GM12878 (cell line): ENCODE data around the gene ADGRL3. TPM values are rescaled to one million over a fixed set of nuclear protein-coding genes. Genes with fewer than 3 reads are reported as not detected.

Experiments used
- ATAC-seq: fragments of 200-7000 bp; cut with Tn5 transposase; 3 replicates; pipeline ENCODE4 v1.9.1; 2020; ENCODE audit warnings: mild to moderate bottlenecking, moderate library complexity
- BruUV-seq: library from RNA; stranded (reverse); fragments of 400-500 nt; replicated peaks from 2 replicates; lab custom pipeline; 2021; lab: Mats Ljungman, UMichigan
- CTCF ChIA-PET: fragments of 300-600 bp; sonication (Branson Sonifier 250); formaldehyde crosslinking; extraction: SDS; loops from one replicate; lab custom pipeline; 2021; ENCODE audit warnings: inconsistent platforms; lab: Yijun Ruan, JAX
- POLR2A ChIA-PET: fragments of 350-600 bp; formaldehyde crosslinking; extraction: SDS; loops from one replicate; lab custom pipeline; 2021; ENCODE audit warnings: inconsistent platforms; lab: Charles Lee
- RAD21 ChIA-PET: fragments of 300-600 bp; sonication (Branson Sonifier 250); formaldehyde crosslinking; loops from one replicate; lab custom pipeline; 2023; ENCODE audit warnings: antibody characterized with exemption; ENCODE audit not compliant: unreplicated experiment; lab: Charles Lee
- SMC1A ChIA-PET: fragments of 300-600 bp; sonication (Branson Sonifier 250); formaldehyde crosslinking; loops from one replicate; lab custom pipeline; 2023; ENCODE audit not compliant: unreplicated experiment, uncharacterized antibody; lab: Charles Lee
- DNase-seq: peaks from one replicate; pipeline ENCODE4 v3.0.0-alpha.2; 2011; ENCODE audit warnings: low read depth, low spot score
- FAIRE-seq: peaks from 3 replicates; lab custom pipeline; 2011; peaks lifted over from hg19 to GRCh38; lab: Jason Lieb, UNC
- H2AFZ ChIP-seq: 2 replicates; pipeline ENCODE4 v1.6.0; 2011; ENCODE audit warnings: low read depth, low read length, control low read depth; ENCODE audit not compliant: control insufficient read depth
- H3K27ac ChIP-seq: 2 replicates; pipeline ENCODE4 v1.5.1; 2011; ENCODE audit warnings: control low read depth; ENCODE audit not compliant: control insufficient read depth, insufficient read depth
- H3K27me3 ChIP-seq, 2 experiments: replicated peaks in 1 of 2; 2 replicates each; pipeline versions ENCODE4 v1.6.0 to v1.6.1; 2011; ENCODE audit warnings: low read length in 1 of 2; ENCODE audit not compliant: control insufficient read depth in 2 of 2, insufficient read depth in 2 of 2
- H3K36me3 ChIP-seq, 2 experiments: 2 replicates each; pipeline ENCODE4 v1.5.1; 2011; ENCODE audit warnings: low read length in 1 of 2; ENCODE audit not compliant: control insufficient read depth in 2 of 2, insufficient read depth in 2 of 2
- H3K4me1 ChIP-seq: 2 replicates; pipeline ENCODE4 v1.6.1; 2011; ENCODE audit warnings: mild to moderate bottlenecking, low read length, moderate library complexity, mixed read lengths; ENCODE audit not compliant: control insufficient read depth, insufficient read depth
- H3K4me2 ChIP-seq: 2 replicates; pipeline ENCODE4 v1.6.0; 2011; ENCODE audit warnings: control low read depth; ENCODE audit not compliant: control insufficient read depth, insufficient read depth
- H3K4me3 ChIP-seq: fragments of 200-600 bp; sonication (generic); 2 replicates; pipeline ENCODE4 v1.5.1; 2016
- H3K79me2 ChIP-seq: 2 replicates; pipeline ENCODE4 v1.6.0; 2011; ENCODE audit warnings: low read length; ENCODE audit not compliant: control insufficient read depth, insufficient read depth
- H3K9ac ChIP-seq: 2 replicates; pipeline ENCODE4 v1.8.0; 2011; ENCODE audit warnings: low read length, control low read depth, mixed read lengths; ENCODE audit not compliant: control insufficient read depth, insufficient read depth
- H3K9me3 ChIP-seq: replicated peaks from 3 replicates; pipeline ENCODE4 v1.5.1; 2011; ENCODE audit warnings: mild to moderate bottlenecking, low read length; ENCODE audit not compliant: control insufficient read depth, insufficient read depth
- H4K20me1 ChIP-seq: 2 replicates; pipeline ENCODE4 v1.6.0; 2011; ENCODE audit not compliant: control insufficient read depth, insufficient read depth
- CBX5 ChIP-seq: sonication (generic); IDR thresholded peaks from 2 replicates; pipeline ENCODE4 v1.6.1; 2016; ENCODE audit warnings: low read depth, moderate library complexity, mild to moderate bottlenecking, inconsistent platforms
- EED ChIP-seq: sonication (generic); IDR thresholded peaks from 2 replicates; pipeline ENCODE4 v1.6.1; 2016; ENCODE audit warnings: antibody characterized with exemption, low read depth
- FOXM1 ChIP-seq: IDR thresholded peaks from 2 replicates; pipeline ENCODE4 v1.6.1; 2012; ENCODE audit warnings: low read depth, mild to moderate bottlenecking, inconsistent platforms, low read length, moderate library complexity
- GATAD2B ChIP-seq: fragments of 450-650 bp; conservative IDR thresholded peaks from 2 replicates; pipeline ENCODE4 v1.6.1; 2017; ENCODE audit warnings: low read depth, mild to moderate bottlenecking, moderate library complexity
- HDAC6 ChIP-seq: fragments of 200-600 bp; sonication (generic); IDR thresholded peaks from one replicate; pipeline ENCODE4 v1.8.0; 2017; ENCODE audit warnings: antibody characterized with exemption; ENCODE audit not compliant: unreplicated experiment
- JUND ChIP-seq: IDR thresholded peaks from 2 replicates; pipeline ENCODE4 v1.6.1; 2012; ENCODE audit warnings: low read depth, mild to moderate bottlenecking, low read length, improper control_type of control experiment, moderate library complexity
- KDM1A ChIP-seq: fragments of 200-600 bp; sonication (generic); IDR thresholded peaks from 2 replicates; pipeline ENCODE4 v1.6.1; 2016; ENCODE audit warnings: borderline replicate concordance
- NR2F1 ChIP-seq: fragments of 450-650 bp; conservative IDR thresholded peaks from 2 replicates; pipeline ENCODE4 v1.6.1; 2017; ENCODE audit warnings: mild to moderate bottlenecking
- RBBP5 ChIP-seq: fragments of 200-600 bp; sonication (generic); conservative IDR thresholded peaks from 2 replicates; pipeline ENCODE4 v1.6.1; 2016
- RUNX3 ChIP-seq: IDR thresholded peaks from 2 replicates; pipeline ENCODE4 v1.6.1; 2012; ENCODE audit warnings: low read length, inconsistent platforms
- SIX5 ChIP-seq: IDR thresholded peaks from 2 replicates; pipeline ENCODE4 v1.6.1; 2011; ENCODE audit warnings: mild to moderate bottlenecking, low read depth, low read length, moderate library complexity; ENCODE audit not compliant: severe bottlenecking
- TCF12 ChIP-seq: IDR thresholded peaks from 2 replicates; pipeline ENCODE4 v1.6.1; 2011; ENCODE audit warnings: low read depth, mild to moderate bottlenecking, low read length
- WRNIP1 ChIP-seq: IDR thresholded peaks from 2 replicates; pipeline ENCODE4 v1.6.1; 2011; ENCODE audit warnings: low read depth, low read length, improper control_type of control experiment, borderline replicate concordance
- ZBTB40 ChIP-seq: fragments of 450-650 bp; IDR thresholded peaks from 2 replicates; pipeline ENCODE4 v1.6.1; 2016; ENCODE audit warnings: mild to moderate bottlenecking, moderate library complexity, borderline replicate concordance
- WGBS: methylation state at CpG from one replicate; pipeline ENCODE4 v1.1.6; 2016; ENCODE audit warnings: low lambda C conversion rate; ENCODE audit not compliant: insufficient replicate concordance, insufficient coverage; ENCODE audit errors: missing lambda C conversion rate; 5-methylcytosine and 5-hydroxymethylcytosine counted together
- in situ Hi-C: fragments of 300-500 bp; cut with MboI; formaldehyde crosslinking; loops from 9 replicates; pipeline ENCODE4 v1.14.3; 2018; ENCODE audit warnings: mixed read lengths
- intact Hi-C: fragments of 100-400 bp; cut with micrococcal nuclease; formaldehyde crosslinking; loops from one replicate; pipeline ENCODE4 v1.14.2; 2022; ENCODE audit not compliant: unreplicated experiment
- polyA plus RNA-seq, 11 experiments: library from polyadenylated mRNA; depleted of rRNA in 4 of 11; unstranded in 6 of 11; stranded (reverse) in 5 of 11; fragments of >200 nt; fragmentation: Nextera tagmentation in 4 of 11; fragmentation: Illumina TruSeq in 1 of 11; extraction: Ambion mirVana in 4 of 11; extraction: Trizol in 1 of 11; gene quantifications; 1 replicate in 1 of 11; 2 replicates in 10 of 11; pipeline versions ENCODE4 v1.2.1 to v1.2.3, GENCODE V29; 2011 to 2016; ENCODE audit warnings: inconsistent platforms in 2 of 11, missing spikeins in 2 of 11, low read depth in 1 of 11
- total RNA-seq, 4 experiments: library from RNA; depleted of rRNA in 3 of 4; stranded (reverse); fragments of >200 nt in 3 of 4; fragmentation: Illumina TruSeq in 1 of 4; extraction: Trizol in 1 of 4; gene quantifications; 2 replicates each; pipeline versions ENCODE4 v1.2.1 to v1.2.3, GENCODE V29; 2013 to 2021
- TF ChIP-seq, protein P1 (sequence below): fragments of 450-650 bp; IDR thresholded peaks from 2 replicates; pipeline ENCODE4 v1.6.1; 2018; ENCODE audit warnings: borderline replicate concordance, mild to moderate bottlenecking; ENCODE audit not compliant: partially characterized antibody
- TF ChIP-seq, protein P2 (sequence below): IDR thresholded peaks from 2 replicates; pipeline ENCODE4 v1.6.1; 2011; ENCODE audit warnings: borderline replicate concordance, low read depth, mild to moderate bottlenecking, moderate library complexity, mixed read lengths, low read length; ENCODE audit not compliant: insufficient read depth; ENCODE audit errors: extremely low read length

The ADGRL3 gene
- total and polyA plus RNA-seq, 10 of the 15 experiments (the other 5 are each of a cell fraction or from before 2014, with no cell fraction given), result 1.1 TPM; not detected in 9

DNA sequence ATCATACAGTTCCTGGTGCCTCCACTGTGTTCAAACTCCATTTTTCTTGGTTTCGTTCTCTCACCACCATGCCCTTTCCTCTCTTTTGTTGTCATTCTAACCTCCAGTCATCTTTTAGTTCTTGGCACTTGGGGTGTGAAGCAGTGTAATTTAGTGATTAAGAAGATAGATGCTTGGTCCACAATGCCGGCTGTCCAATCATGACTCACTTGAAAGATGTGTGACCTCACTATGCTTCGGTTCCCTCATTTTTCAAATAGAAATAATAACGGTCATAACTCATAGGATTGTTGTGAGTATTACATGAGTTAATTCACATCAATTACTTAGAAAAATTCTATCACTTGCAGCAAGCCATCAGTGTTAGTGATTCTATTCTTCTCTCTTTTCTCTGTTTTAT lies 327.8 kb downstream of the ADGRL3 start:
- in situ Hi-C loops, result no loop called here
- ATAC-seq, result no peak

More for the DNA sequence above, 327.8 kb downstream of the ADGRL3 start:
- no peak overlapping the region for H3K4me2 ChIP-seq
- 43% methylated on average over 4 of the region's 4 CpGs for WGBS
- H3K79me2 ChIP-seq, result no peaks in the 10 kb centered on the region
- H3K9ac ChIP-seq, result no peak overlapping the region
- TF ChIP-seq RBBP5, result no peak
- no peak for TF ChIP-seq RUNX3
- no peak for TF ChIP-seq WRNIP1
- no peak for TF ChIP-seq FOXM1
- TF ChIP-seq, protein P1, sequence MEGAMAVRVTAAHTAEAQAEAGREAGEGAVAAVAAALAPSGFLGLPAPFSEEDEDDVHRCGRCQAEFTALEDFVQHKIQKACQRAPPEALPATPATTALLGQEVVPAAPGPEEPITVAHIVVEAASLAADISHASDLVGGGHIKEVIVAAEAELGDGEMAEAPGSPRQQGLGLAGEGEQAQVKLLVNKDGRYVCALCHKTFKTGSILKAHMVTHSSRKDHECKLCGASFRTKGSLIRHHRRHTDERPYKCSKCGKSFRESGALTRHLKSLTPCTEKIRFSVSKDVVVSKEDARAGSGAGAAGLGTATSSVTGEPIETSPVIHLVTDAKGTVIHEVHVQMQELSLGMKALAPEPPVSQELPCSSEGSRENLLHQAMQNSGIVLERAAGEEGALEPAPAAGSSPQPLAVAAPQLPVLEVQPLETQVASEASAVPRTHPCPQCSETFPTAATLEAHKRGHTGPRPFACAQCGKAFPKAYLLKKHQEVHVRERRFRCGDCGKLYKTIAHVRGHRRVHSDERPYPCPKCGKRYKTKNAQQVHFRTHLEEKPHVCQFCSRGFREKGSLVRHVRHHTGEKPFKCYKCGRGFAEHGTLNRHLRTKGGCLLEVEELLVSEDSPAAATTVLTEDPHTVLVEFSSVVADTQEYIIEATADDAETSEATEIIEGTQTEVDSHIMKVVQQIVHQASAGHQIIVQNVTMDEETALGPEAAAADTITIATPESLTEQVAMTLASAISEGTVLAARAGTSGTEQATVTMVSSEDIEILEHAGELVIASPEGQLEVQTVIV, result no peak
- no peak for TF ChIP-seq KDM1A
- no peak for TF ChIP-seq TCF12
- TF ChIP-seq HDAC6, result no peak
- TF ChIP-seq EED, result no peak
- TF ChIP-seq, protein P2, sequence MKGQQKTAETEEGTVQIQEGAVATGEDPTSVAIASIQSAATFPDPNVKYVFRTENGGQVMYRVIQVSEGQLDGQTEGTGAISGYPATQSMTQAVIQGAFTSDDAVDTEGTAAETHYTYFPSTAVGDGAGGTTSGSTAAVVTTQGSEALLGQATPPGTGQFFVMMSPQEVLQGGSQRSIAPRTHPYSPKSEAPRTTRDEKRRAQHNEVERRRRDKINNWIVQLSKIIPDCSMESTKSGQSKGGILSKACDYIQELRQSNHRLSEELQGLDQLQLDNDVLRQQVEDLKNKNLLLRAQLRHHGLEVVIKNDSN, result no peak
- no peak for TF ChIP-seq CBX5
- TF ChIP-seq NR2F1, result no peak
- no peak for TF ChIP-seq ZBTB40
- TF ChIP-seq JUND, result no peak
- no peak for TF ChIP-seq SIX5
- TF ChIP-seq GATAD2B, result no peak
- H3K9me3 ChIP-seq, result no peaks in the 10 kb centered on the region
- no peak overlapping the region for H3K4me3 ChIP-seq
- no peak overlapping the region for H3K27ac ChIP-seq
- intact Hi-C loops, result no loop called here
- no peaks in the 10 kb centered on the region for H4K20me1 ChIP-seq
- no peak overlapping the region for H2AFZ ChIP-seq
- FAIRE-seq (no peak), DNase-seq (no peak)
- ChIA-PET CTCF (no interaction called here), RAD21 (no interaction called here), SMC1A (no interaction called here), POLR2A (no interaction called here)
- no peaks in the 10 kb centered on the region for H3K27me3 ChIP-seq
- no peaks in the 10 kb centered on the region for H3K36me3 ChIP-seq
- H3K4me1 ChIP-seq, result no peaks in the 10 kb centered on the region
- BruUV-seq, result no TSS peak
